HCT116 (cell line): ENCODE measurements around the gene ARNT2. TPM values are rescaled to one million over a fixed set of nuclear protein-coding genes. Genes with fewer than 3 reads are reported as not detected.

Source experiments
- ATAC-seq: fragments of 200-7000 bp; cut with Tn5 transposase; 2 replicates; pipeline ENCODE4 v1.9.1; 2020; ENCODE audit warnings: mild to moderate bottlenecking, moderate library complexity
- BruUV-seq: library from RNA; stranded (reverse); fragments of 400-500 nt; replicated peaks from 2 replicates; lab custom pipeline; 2021; lab: Mats Ljungman, UMichigan
- CTCF ChIA-PET: fragments of 300-600 bp; sonication (Branson Sonifier 250); formaldehyde crosslinking; loops from one replicate; lab custom pipeline; 2021; ENCODE audit warnings: antibody characterized with exemption; lab: Charles Lee
- POLR2A ChIA-PET: fragments of 300-600, 350-600 bp; sonication (Branson Sonifier 250); formaldehyde crosslinking; loops from one replicate; lab custom pipeline; 2021; ENCODE audit warnings: antibody characterized with exemption; lab: Charles Lee
- RAD21 ChIA-PET, 2 experiments: fragments of 300-600 bp; sonication (Branson Sonifier 250); formaldehyde crosslinking; loops; one replicate each; lab custom pipeline; 2023; ENCODE audit warnings: low total read pairs in 2 of 2; ENCODE audit not compliant: uncharacterized antibody in 2 of 2, unreplicated experiment in 2 of 2, low non-redundant PET in 1 of 2; lab: Charles Lee
- DNase-seq: peaks from one replicate; pipeline ENCODE4 v3.0.0-alpha.2; 2010; ENCODE audit warnings: low read depth, low spot score
- H2AFZ ChIP-seq: fragments of 200-600 bp; shearing (Covaris generic), sonication (generic); 2 replicates; pipeline ENCODE4 v1.6.1; 2017; ENCODE audit warnings: low read depth, mixed run types, mixed read lengths, antibody characterized with exemption, low read length; ENCODE audit not compliant: poor library complexity, severe bottlenecking
- H3K27ac ChIP-seq: 2 replicates; pipeline ENCODE4 v1.5.1; 2012; ENCODE audit warnings: low read depth, low read length
- H3K27me3 ChIP-seq: fragments of 200-600 bp; sonication (generic); 2 replicates; pipeline ENCODE4 v1.6.1; 2016; ENCODE audit warnings: mixed run types, low read length, mixed read lengths; ENCODE audit not compliant: insufficient read depth
- H3K36me3 ChIP-seq, 2 experiments: fragments of 200-500 bp in 1 of 2; fragments of 200-600 bp in 1 of 2; sonication (Bioruptor generic) in 1 of 2; sonication (generic) in 1 of 2; 2 replicates each; pipeline versions ENCODE4 v1.5.1 to v1.6.1; 2014 to 2016; ENCODE audit warnings: low read length in 2 of 2, inconsistent platforms in 1 of 2, mixed read lengths in 1 of 2, mixed run types in 1 of 2; ENCODE audit not compliant: insufficient read depth in 2 of 2, control insufficient read depth in 1 of 2
- H3K4me1 ChIP-seq, 2 experiments: fragments of 200-600 bp in 1 of 2; sonication (generic) in 1 of 2; 2 replicates each; pipeline versions ENCODE4 v1.5.1 to v1.6.1; 2012 to 2017; ENCODE audit warnings: low read length in 2 of 2, inconsistent platforms in 1 of 2, mild to moderate bottlenecking in 1 of 2, mixed read lengths in 1 of 2, mixed run types in 1 of 2, moderate library complexity in 1 of 2; ENCODE audit not compliant: insufficient read depth in 2 of 2, control insufficient read depth in 1 of 2
- H3K4me2 ChIP-seq: fragments of 200-600 bp; sonication (generic); 2 replicates; pipeline ENCODE4 v1.6.1; 2017; ENCODE audit warnings: mixed run types, low read length, mixed read lengths
- H3K4me3 ChIP-seq, 2 experiments: fragments of 200-600 bp in 1 of 2; sonication (generic) in 1 of 2; replicated peaks in 1 of 2; 2 replicates each; pipeline ENCODE4 v1.5.1; 2011 to 2016; ENCODE audit warnings: low read length in 2 of 2, control low read depth in 1 of 2, low read depth in 1 of 2, mild to moderate bottlenecking in 1 of 2, mixed read lengths in 1 of 2, mixed run types in 1 of 2
- H3K79me2 ChIP-seq: fragments of 200-600 bp; sonication (generic); 2 replicates; pipeline ENCODE4 v1.6.1; 2017; ENCODE audit warnings: mild to moderate bottlenecking, mixed run types, low read length, moderate library complexity, mixed read lengths; ENCODE audit not compliant: insufficient read depth
- H3K9ac ChIP-seq: fragments of 200-600 bp; sonication (generic); 2 replicates; pipeline ENCODE4 v1.6.1; 2016; ENCODE audit warnings: low read length, mixed read lengths
- H3K9me2 ChIP-seq: fragments of 200-600 bp; sonication (generic), shearing (Covaris generic); 2 replicates; pipeline ENCODE4 v1.6.1; 2017; ENCODE audit warnings: mixed run types, mild to moderate bottlenecking, moderate library complexity; ENCODE audit not compliant: insufficient read depth
- H3K9me3 ChIP-seq, 2 experiments: fragments of 200-500 bp in 1 of 2; fragments of 200-600 bp in 1 of 2; sonication (Bioruptor generic) in 1 of 2; sonication (generic) in 1 of 2; 2 replicates each; pipeline ENCODE4 v1.6.1; 2014 to 2017; ENCODE audit warnings: low read length in 2 of 2, mixed read lengths in 2 of 2, inconsistent platforms in 1 of 2, low read depth in 1 of 2, mild to moderate bottlenecking in 1 of 2, mixed run types in 1 of 2, moderate library complexity in 1 of 2; ENCODE audit not compliant: control insufficient read depth in 1 of 2, insufficient read depth in 1 of 2
- H4K20me1 ChIP-seq: fragments of 200-600 bp; sonication (generic), shearing (Covaris generic); 2 replicates; pipeline ENCODE4 v1.6.1; 2017; ENCODE audit warnings: mixed run types, mild to moderate bottlenecking, moderate library complexity; ENCODE audit not compliant: insufficient read depth
- EZH2 ChIP-seq: fragments of 200-600 bp; sonication (generic); IDR thresholded peaks from 2 replicates; pipeline ENCODE4 v1.6.1; 2017; ENCODE audit warnings: antibody characterized with exemption, mixed run types
- EZH2phosphoT487 ChIP-seq: fragments of 200-600 bp; IDR thresholded peaks from 2 replicates; pipeline ENCODE4 v1.6.1; 2018; ENCODE audit warnings: antibody characterized with exemption, borderline replicate concordance
- FOSL1 ChIP-seq: IDR thresholded peaks from 2 replicates; pipeline ENCODE4 v1.6.1; 2012; ENCODE audit warnings: low read depth
- RAD21 ChIP-seq: IDR thresholded peaks from 2 replicates; pipeline ENCODE4 v1.6.1; 2012; ENCODE audit warnings: low read depth, mild to moderate bottlenecking
- SIN3A ChIP-seq: IDR thresholded peaks from 2 replicates; pipeline ENCODE4 v1.6.1; 2012; ENCODE audit warnings: low read depth
- SRF ChIP-seq: IDR thresholded peaks from 2 replicates; pipeline ENCODE4 v1.6.1; 2012; ENCODE audit warnings: low read depth
- TCF7L2 ChIP-seq: IDR thresholded peaks from 2 replicates; pipeline ENCODE4 v1.7.0; 2011; ENCODE audit warnings: borderline replicate concordance, inconsistent platforms; ENCODE audit not compliant: insufficient read depth, insufficient read length; ENCODE audit errors: extremely low read depth
- YY1 ChIP-seq: IDR thresholded peaks from 2 replicates; pipeline ENCODE4 v1.6.1; 2011; ENCODE audit warnings: low read length, low read depth, moderate library complexity, mild to moderate bottlenecking; ENCODE audit not compliant: insufficient replicate concordance; ENCODE audit errors: extremely low read depth
- ZFX ChIP-seq: fragments of 450-650 bp; IDR thresholded peaks from 2 replicates; pipeline ENCODE4 v1.6.1; 2017
- ZNF274 ChIP-seq: fragments of 200-500 bp; sonication (Bioruptor generic); IDR thresholded peaks from 2 replicates; pipeline ENCODE4 v1.6.1; 2014; ENCODE audit warnings: mild to moderate bottlenecking, low read depth, low read length, inconsistent platforms
- intact Hi-C: fragments of 100-400 bp; cut with micrococcal nuclease; formaldehyde crosslinking; loops from 2 replicates; pipeline ENCODE4 v1.10.0; 2022
- total RNA-seq: library from RNA; stranded (reverse); gene quantifications from one replicate; pipeline ENCODE4 v1.2.1, GENCODE V29; 2021; ENCODE audit not compliant: unreplicated experiment
- TF ChIP-seq, protein P1 (sequence below), 3 experiments: fragments of 200-600 bp in 1 of 3; sonication (generic) in 1 of 3; IDR thresholded peaks in 2 of 3; conservative IDR thresholded peaks in 1 of 3; 2 replicates each; pipeline ENCODE4 v1.5.1; 2012 to 2017; ENCODE audit warnings: low read depth in 2 of 3, low read length in 2 of 3, antibody characterized with exemption in 1 of 3, borderline replicate concordance in 1 of 3, control low read depth in 1 of 3, mild to moderate bottlenecking in 1 of 3, mixed read lengths in 1 of 3, mixed run types in 1 of 3, moderate library complexity in 1 of 3; ENCODE audit not compliant: insufficient read depth in 1 of 3
- TF ChIP-seq, protein P2 (sequence below): IDR thresholded peaks from 2 replicates; pipeline ENCODE4 v1.6.1; 2012
- TF ChIP-seq, protein P3 (sequence below): IDR thresholded peaks from 2 replicates; pipeline ENCODE4 v1.6.1; 2012; ENCODE audit warnings: low read depth

The ARNT2 gene
- total RNA-seq, 1 experiment from 2014 or later: 3.0 TPM

- H4K20me1 ChIP-seq: no peaks in the 10 kb centered on the region
- no peak for ATAC-seq
- POLR2A ChIA-PET: no interaction called here
- no peak overlapping the region for H3K4me2 ChIP-seq
- H3K9me3 ChIP-seq: no peaks in the 10 kb centered on the region
- no TSS peak for BruUV-seq
- peaks cover 0 to 6% of the 10 kb centered on the region in 2 experiments; a peak in 1 of 4 replicates for H3K4me1 ChIP-seq
- no peak overlapping the region for H3K27ac ChIP-seq
- RAD21 ChIA-PET: no interaction called here
- H3K9me2 ChIP-seq: no peaks in the 10 kb centered on the region
- TF ChIP-seq EZH2phosphoT487: no peak
- intact Hi-C loops: no loop called here
- CTCF ChIA-PET: no interaction called here
- DNase-seq: no peak
- H3K27me3 ChIP-seq: no peaks in the 10 kb centered on the region
- no peak overlapping the region for H3K9ac ChIP-seq
- no peak overlapping the region for H2AFZ ChIP-seq
- H3K36me3 ChIP-seq: no peaks in the 10 kb centered on the region
- no peaks in the 10 kb centered on the region for H3K79me2 ChIP-seq
- no peak overlapping the region for H3K4me3 ChIP-seq
These were observed 40.6 kb downstream of the ARNT2 start for GRCh38 chr15:80444680-80445251.

GRCh38 chr15:80445300-80446041 lies 41.3 kb downstream of the ARNT2 start:
- no TSS peak for BruUV-seq
- Histone ChIP-seq H3K36me3 (no peaks in the 10 kb centered on the region), H3K9me2 (no peaks in the 10 kb centered on the region), H3K27ac (no peak overlapping the region), H3K4me2 (no peak overlapping the region), H3K4me1 (peaks cover 0 to 6% of the 10 kb centered on the region in 2 experiments; a peak in 1 of 4 replicates), H3K9me3 (no peaks in the 10 kb centered on the region), H3K9ac (no peak overlapping the region), H2AFZ (no peak overlapping the region), H3K27me3 (no peaks in the 10 kb centered on the region), H3K4me3 (no peak overlapping the region), H4K20me1 (no peaks in the 10 kb centered on the region), H3K79me2 (no peaks in the 10 kb centered on the region)
- RAD21 ChIA-PET: no interaction called here
- POLR2A ChIA-PET: no interaction called here
- no peak for ATAC-seq
- CTCF ChIA-PET: no interaction called here
- DNase-seq: no peak
- intact Hi-C loops: no loop called here
- TF ChIP-seq RAD21 (no peak), SIN3A (no peak), EZH2 (no peak), YY1 (no peak), ZFX (no peak), FOSL1 (no peak), ZNF274 (no peak), TCF7L2 (no peak), SRF (no peak)
- TF ChIP-seq, protein P1, sequence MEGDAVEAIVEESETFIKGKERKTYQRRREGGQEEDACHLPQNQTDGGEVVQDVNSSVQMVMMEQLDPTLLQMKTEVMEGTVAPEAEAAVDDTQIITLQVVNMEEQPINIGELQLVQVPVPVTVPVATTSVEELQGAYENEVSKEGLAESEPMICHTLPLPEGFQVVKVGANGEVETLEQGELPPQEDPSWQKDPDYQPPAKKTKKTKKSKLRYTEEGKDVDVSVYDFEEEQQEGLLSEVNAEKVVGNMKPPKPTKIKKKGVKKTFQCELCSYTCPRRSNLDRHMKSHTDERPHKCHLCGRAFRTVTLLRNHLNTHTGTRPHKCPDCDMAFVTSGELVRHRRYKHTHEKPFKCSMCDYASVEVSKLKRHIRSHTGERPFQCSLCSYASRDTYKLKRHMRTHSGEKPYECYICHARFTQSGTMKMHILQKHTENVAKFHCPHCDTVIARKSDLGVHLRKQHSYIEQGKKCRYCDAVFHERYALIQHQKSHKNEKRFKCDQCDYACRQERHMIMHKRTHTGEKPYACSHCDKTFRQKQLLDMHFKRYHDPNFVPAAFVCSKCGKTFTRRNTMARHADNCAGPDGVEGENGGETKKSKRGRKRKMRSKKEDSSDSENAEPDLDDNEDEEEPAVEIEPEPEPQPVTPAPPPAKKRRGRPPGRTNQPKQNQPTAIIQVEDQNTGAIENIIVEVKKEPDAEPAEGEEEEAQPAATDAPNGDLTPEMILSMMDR (IDR thresholded peaks at IDR 0.05 in 2 of 3, conservative IDR thresholded peaks at IDR 0.05 in 1 of 3; ENCODE audit: borderline replicate concordance in 1 of 3, insufficient read depth in 1 of 3, low read depth in 2 of 3, low read length in 2 of 3): no peak
- TF ChIP-seq, protein P2, sequence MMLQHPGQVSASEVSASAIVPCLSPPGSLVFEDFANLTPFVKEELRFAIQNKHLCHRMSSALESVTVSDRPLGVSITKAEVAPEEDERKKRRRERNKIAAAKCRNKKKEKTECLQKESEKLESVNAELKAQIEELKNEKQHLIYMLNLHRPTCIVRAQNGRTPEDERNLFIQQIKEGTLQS: no peak
- TF ChIP-seq, protein P3, sequence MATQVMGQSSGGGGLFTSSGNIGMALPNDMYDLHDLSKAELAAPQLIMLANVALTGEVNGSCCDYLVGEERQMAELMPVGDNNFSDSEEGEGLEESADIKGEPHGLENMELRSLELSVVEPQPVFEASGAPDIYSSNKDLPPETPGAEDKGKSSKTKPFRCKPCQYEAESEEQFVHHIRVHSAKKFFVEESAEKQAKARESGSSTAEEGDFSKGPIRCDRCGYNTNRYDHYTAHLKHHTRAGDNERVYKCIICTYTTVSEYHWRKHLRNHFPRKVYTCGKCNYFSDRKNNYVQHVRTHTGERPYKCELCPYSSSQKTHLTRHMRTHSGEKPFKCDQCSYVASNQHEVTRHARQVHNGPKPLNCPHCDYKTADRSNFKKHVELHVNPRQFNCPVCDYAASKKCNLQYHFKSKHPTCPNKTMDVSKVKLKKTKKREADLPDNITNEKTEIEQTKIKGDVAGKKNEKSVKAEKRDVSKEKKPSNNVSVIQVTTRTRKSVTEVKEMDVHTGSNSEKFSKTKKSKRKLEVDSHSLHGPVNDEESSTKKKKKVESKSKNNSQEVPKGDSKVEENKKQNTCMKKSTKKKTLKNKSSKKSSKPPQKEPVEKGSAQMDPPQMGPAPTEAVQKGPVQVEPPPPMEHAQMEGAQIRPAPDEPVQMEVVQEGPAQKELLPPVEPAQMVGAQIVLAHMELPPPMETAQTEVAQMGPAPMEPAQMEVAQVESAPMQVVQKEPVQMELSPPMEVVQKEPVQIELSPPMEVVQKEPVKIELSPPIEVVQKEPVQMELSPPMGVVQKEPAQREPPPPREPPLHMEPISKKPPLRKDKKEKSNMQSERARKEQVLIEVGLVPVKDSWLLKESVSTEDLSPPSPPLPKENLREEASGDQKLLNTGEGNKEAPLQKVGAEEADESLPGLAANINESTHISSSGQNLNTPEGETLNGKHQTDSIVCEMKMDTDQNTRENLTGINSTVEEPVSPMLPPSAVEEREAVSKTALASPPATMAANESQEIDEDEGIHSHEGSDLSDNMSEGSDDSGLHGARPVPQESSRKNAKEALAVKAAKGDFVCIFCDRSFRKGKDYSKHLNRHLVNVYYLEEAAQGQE: no peak
